Astrocyte (in vitro differentiated cells and primary cell): Measurements from ENCODE around the gene TBX4. TPM values are rescaled to one million over a fixed set of nuclear protein-coding genes. Genes with fewer than 3 reads are reported as not detected.

Experiments used
- DNase-seq: peaks from one replicate; pipeline ENCODE4 v3.0.0-alpha.2; 2010; ENCODE audit warnings: low read depth
- FAIRE-seq: peaks from 2 replicates; lab custom pipeline; 2011; peaks lifted over from hg19 to GRCh38; lab: Jason Lieb, UNC
- H2AFZ ChIP-seq: 2 replicates; pipeline ENCODE4 v1.6.0; 2012; ENCODE audit warnings: low read depth, low read length, inconsistent platforms
- H3K27ac ChIP-seq: 2 replicates; pipeline ENCODE4 v1.5.1; 2011; ENCODE audit warnings: low read depth, low read length, inconsistent platforms
- H3K27me3 ChIP-seq: 2 replicates; pipeline ENCODE4 v1.6.0; 2011; ENCODE audit warnings: low read length, inconsistent platforms; ENCODE audit not compliant: insufficient read depth
- H3K36me3 ChIP-seq: 2 replicates; pipeline ENCODE4 v1.5.1; 2011; ENCODE audit warnings: low read length, inconsistent platforms; ENCODE audit not compliant: insufficient read depth
- H3K4me1 ChIP-seq: 2 replicates; pipeline ENCODE4 v1.5.1; 2011; ENCODE audit warnings: low read length, inconsistent platforms; ENCODE audit not compliant: insufficient read depth
- H3K4me2 ChIP-seq: 2 replicates; pipeline ENCODE4 v1.6.0; 2012; ENCODE audit warnings: low read length, inconsistent platforms
- H3K4me3 ChIP-seq: 2 replicates; pipeline ENCODE4 v1.5.1; 2011; ENCODE audit warnings: low read depth, mild to moderate bottlenecking, low read length, inconsistent platforms; ENCODE audit not compliant: insufficient read depth
- H3K79me2 ChIP-seq: 2 replicates; pipeline ENCODE4 v1.6.0; 2012; ENCODE audit warnings: mild to moderate bottlenecking, low read length, inconsistent platforms; ENCODE audit not compliant: insufficient read depth
- H3K9ac ChIP-seq: 2 replicates; pipeline ENCODE4 v1.6.0; 2012; ENCODE audit warnings: mild to moderate bottlenecking, low read length, inconsistent platforms
- H3K9me3 ChIP-seq: 2 replicates; pipeline ENCODE4 v1.5.1; 2012; ENCODE audit warnings: low read depth, mild to moderate bottlenecking, low read length, inconsistent platforms; ENCODE audit not compliant: insufficient read depth
- H4K20me1 ChIP-seq: 2 replicates; pipeline ENCODE4 v1.6.0; 2012; ENCODE audit warnings: low read length, inconsistent platforms; ENCODE audit not compliant: insufficient read depth
- H3K27ac Mint-ChIP-seq: one replicate; pipeline ENCODE4 v1.8.0; 2021; ENCODE audit warnings: mild to moderate bottlenecking, mixed read lengths; ENCODE audit not compliant: unreplicated experiment
- H3K27me3 Mint-ChIP-seq: one replicate; pipeline ENCODE4 v1.8.0; 2021; ENCODE audit warnings: low read depth, mixed read lengths; ENCODE audit not compliant: unreplicated experiment
- H3K36me3 Mint-ChIP-seq: one replicate; pipeline ENCODE4 v1.8.0; 2021; ENCODE audit warnings: low read depth, mixed read lengths; ENCODE audit not compliant: unreplicated experiment
- H3K4me1 Mint-ChIP-seq: one replicate; pipeline ENCODE4 v1.8.0; 2021; ENCODE audit warnings: low read depth, mixed read lengths; ENCODE audit not compliant: unreplicated experiment
- H3K4me3 Mint-ChIP-seq: one replicate; pipeline ENCODE4 v1.8.0; 2021; ENCODE audit warnings: mild to moderate bottlenecking, moderate library complexity, mixed read lengths; ENCODE audit not compliant: unreplicated experiment
- H3K9me3 Mint-ChIP-seq: one replicate; pipeline ENCODE4 v1.8.0; 2021; ENCODE audit warnings: mild to moderate bottlenecking, mixed read lengths; ENCODE audit not compliant: unreplicated experiment
- CTCF ChIP-seq: IDR thresholded peaks from 2 replicates; pipeline ENCODE4 v1.5.1; 2011; ENCODE audit warnings: low read depth, mild to moderate bottlenecking, inconsistent platforms, low read length, moderate library complexity; ENCODE audit not compliant: insufficient read depth
- EZH2 ChIP-seq: IDR thresholded peaks from 2 replicates; pipeline ENCODE4 v1.6.1; 2012; ENCODE audit warnings: mild to moderate bottlenecking, low read length, inconsistent platforms; ENCODE audit not compliant: insufficient read depth
- total RNA-seq: library from RNA; stranded (reverse); gene quantifications from 2 replicates; pipeline ENCODE4 v1.2.1, GENCODE V29; 2021

The TBX4 gene
- total RNA-seq, 1 donor from 2014 or later: 0.14 TPM

GRCh38 chr17:61450641-61451537 lies 1.3 kb upstream of the TBX4 start:
- no peak overlapping the region for H3K9ac ChIP-seq
- H3K36me3 Mint-ChIP-seq: no peaks in the 10 kb centered on the region
- H3K4me3 ChIP-seq: no peak overlapping the region
- H3K9me3 Mint-ChIP-seq: peaks cover 14% of the 10 kb centered on the region
- no peak for TF ChIP-seq CTCF
- no peak for TF ChIP-seq EZH2
- no peak overlapping the region for H3K27ac ChIP-seq
- DNase-seq (no peak), FAIRE-seq (no peak)
- no peak overlapping the region for H3K4me3 Mint-ChIP-seq
- no peak overlapping the region for H2AFZ ChIP-seq
- peaks cover 75% of the 10 kb centered on the region for H3K27me3 Mint-ChIP-seq
- peaks cover 4% of the 10 kb centered on the region for H3K4me1 ChIP-seq
- H3K4me1 Mint-ChIP-seq: peaks cover 1% of the 10 kb centered on the region
- peak overlapping the region; percentile 58 for H3K27ac Mint-ChIP-seq
- H3K36me3 ChIP-seq: no peaks in the 10 kb centered on the region
- no peaks in the 10 kb centered on the region for H3K9me3 ChIP-seq
- peaks cover 4% of the 10 kb centered on the region for H4K20me1 ChIP-seq
- peaks cover 79% of the 10 kb centered on the region for H3K27me3 ChIP-seq
- no peak overlapping the region for H3K4me2 ChIP-seq
- H3K79me2 ChIP-seq: no peaks in the 10 kb centered on the region

- peaks cover 14% of the 10 kb centered on the region for H3K9me3 Mint-ChIP-seq
- FAIRE-seq (no peak), DNase-seq (no peak)
- H3K4me3 Mint-ChIP-seq: no peak overlapping the region
- peak overlapping the region; percentile 45 for H3K4me2 ChIP-seq
- peaks cover 4% of the 10 kb centered on the region for H3K4me1 ChIP-seq
- peaks cover 79% of the 10 kb centered on the region for H3K27me3 ChIP-seq
- peaks cover 4% of the 10 kb centered on the region for H4K20me1 ChIP-seq
- H2AFZ ChIP-seq: peak overlapping the region; percentile 58
- TF ChIP-seq CTCF (no peak), EZH2 (no peak)
- no peaks in the 10 kb centered on the region for H3K9me3 ChIP-seq
- H3K27ac ChIP-seq: no peak overlapping the region
- H3K36me3 Mint-ChIP-seq: no peaks in the 10 kb centered on the region
- no peak overlapping the region for H3K27ac Mint-ChIP-seq
- H3K36me3 ChIP-seq: no peaks in the 10 kb centered on the region
- H3K4me1 Mint-ChIP-seq: peaks cover 1% of the 10 kb centered on the region
- no peaks in the 10 kb centered on the region for H3K79me2 ChIP-seq
- no peak overlapping the region for H3K4me3 ChIP-seq
- peaks cover 73% of the 10 kb centered on the region for H3K27me3 Mint-ChIP-seq
- H3K9ac ChIP-seq: no peak overlapping the region
These were observed 503 bp upstream of the TBX4 start for GRCh38 chr17:61451538-61452300.
